ENCODE measurements around the gene GRIA3. TPM values are rescaled to one million over a fixed set of nuclear protein-coding genes. Genes with fewer than 3 reads are reported as not detected.

Gene GRIA3
- total RNA-seq, 1 donor from 2014 or later, result 4.6 TPM

- Histone ChIP-seq H3K4me1 (peaks cover 3% of the 10 kb centered on the region), H3K4me3 (no peak overlapping the region), H3K36me3 (no peaks in the 10 kb centered on the region), H3K9ac (no peak overlapping the region), H3F3A (ENCODE audit: low read depth) (no peaks in the 10 kb centered on the region), H3K27ac (no peak overlapping the region), H3K9me3 (ENCODE audit: low read depth) (peaks cover 2% of the 10 kb centered on the region), H4K20me1 (ENCODE audit: low read depth) (no peaks in the 10 kb centered on the region), H3K4me2 (no peak overlapping the region), H3K79me2 (ENCODE audit: low read depth) (no peaks in the 10 kb centered on the region), H2AFZ (replicated peaks) (no peak overlapping the region), H3K27me3 (no peaks in the 10 kb centered on the region)
- Mint-ChIP-seq H3K4me1 (peaks cover 10% of the 10 kb centered on the region), H3K4me3 (no peak overlapping the region), H3K27me3 (ENCODE audit: insufficient read depth, low read depth) (peaks cover 2% of the 10 kb centered on the region), H3K27ac (no peak overlapping the region), H3K36me3 (no peaks in the 10 kb centered on the region), H3K9me3 (no peaks in the 10 kb centered on the region)
- DNase-seq (ENCODE audit: low spot score), result no peak
- TF ChIP-seq CTCF (IDR thresholded peaks at IDR 0.05), result no peak
- no peak for TF ChIP-seq EZH2phosphoT487 (IDR thresholded peaks at IDR 0.05)
- no peak for TF ChIP-seq EZH2 (IDR thresholded peaks at IDR 0.05)
These were observed 31.5 kb downstream of the GRIA3 start for GRCh38 chrX:123215397-123216089.

GRCh38 chrX:123217077-123217476 lies 33.0 kb downstream of the GRIA3 start:
- no peak overlapping the region for H3K4me2 ChIP-seq
- no peak overlapping the region for H3K27ac Mint-ChIP-seq

GRCh38 chrX:123217728-123218127 lies 33.6 kb downstream of the GRIA3 start:
- Histone ChIP-seq H3K79me2 (ENCODE audit: low read depth) (no peaks in the 10 kb centered on the region), H3F3A (ENCODE audit: low read depth) (no peaks in the 10 kb centered on the region), H3K9ac (no peak overlapping the region), H2AFZ (replicated peaks) (no peak overlapping the region), H3K4me3 (no peak overlapping the region), H3K27ac (no peak overlapping the region), H3K9me3 (ENCODE audit: low read depth) (peaks cover 2% of the 10 kb centered on the region), H3K27me3 (no peaks in the 10 kb centered on the region), H3K4me2 (no peak overlapping the region), H3K4me1 (peaks cover 3% of the 10 kb centered on the region), H4K20me1 (ENCODE audit: low read depth) (no peaks in the 10 kb centered on the region), H3K36me3 (no peaks in the 10 kb centered on the region)
- TF ChIP-seq CTCF (IDR thresholded peaks at IDR 0.05) (no peak), EZH2phosphoT487 (IDR thresholded peaks at IDR 0.05) (no peak), EZH2 (IDR thresholded peaks at IDR 0.05) (no peak)
- DNase-seq (ENCODE audit: low spot score), result no peak
- H3K9me3 Mint-ChIP-seq, result no peaks in the 10 kb centered on the region
- no peak overlapping the region for H3K4me3 Mint-ChIP-seq
- peaks cover 2% of the 10 kb centered on the region for H3K27me3 Mint-ChIP-seq (ENCODE audit: insufficient read depth, low read depth)
- no peak overlapping the region for H3K27ac Mint-ChIP-seq
- H3K36me3 Mint-ChIP-seq, result no peaks in the 10 kb centered on the region
- peaks cover 11% of the 10 kb centered on the region for H3K4me1 Mint-ChIP-seq

More at GRCh38 chrX:123217077-123217476, 33.0 kb downstream of the GRIA3 start:
- Histone ChIP-seq H3K36me3 (no peaks in the 10 kb centered on the region), H3K79me2 (ENCODE audit: low read depth) (no peaks in the 10 kb centered on the region), H3K27me3 (no peaks in the 10 kb centered on the region), H3K9me3 (ENCODE audit: low read depth) (peaks cover 2% of the 10 kb centered on the region), H3K27ac (no peak overlapping the region), H4K20me1 (ENCODE audit: low read depth) (no peaks in the 10 kb centered on the region), H3K9ac (no peak overlapping the region), H2AFZ (replicated peaks) (no peak overlapping the region), H3K4me3 (no peak overlapping the region), H3F3A (ENCODE audit: low read depth) (no peaks in the 10 kb centered on the region), H3K4me1 (peaks cover 3% of the 10 kb centered on the region)
- no peaks in the 10 kb centered on the region for H3K9me3 Mint-ChIP-seq
- no peak overlapping the region for H3K4me3 Mint-ChIP-seq
- peaks cover 2% of the 10 kb centered on the region for H3K27me3 Mint-ChIP-seq (ENCODE audit: insufficient read depth, low read depth)
- no peaks in the 10 kb centered on the region for H3K36me3 Mint-ChIP-seq
- DNase-seq (ENCODE audit: low spot score), result no peak
- peaks cover 11% of the 10 kb centered on the region for H3K4me1 Mint-ChIP-seq
- no peak for TF ChIP-seq EZH2 (IDR thresholded peaks at IDR 0.05)

- Histone ChIP-seq H3K9me3 (ENCODE audit: low read depth) (no peaks in the 10 kb centered on the region), H3K4me3 (no peak overlapping the region), H3K36me3 (no peaks in the 10 kb centered on the region), H3K4me1 (peaks cover 3% of the 10 kb centered on the region), H3K27me3 (no peaks in the 10 kb centered on the region), H3K4me2 (no peak overlapping the region), H3K79me2 (ENCODE audit: low read depth) (no peaks in the 10 kb centered on the region), H3K27ac (no peak overlapping the region), H3K9ac (no peak overlapping the region), H4K20me1 (ENCODE audit: low read depth) (no peaks in the 10 kb centered on the region), H3F3A (ENCODE audit: low read depth) (no peaks in the 10 kb centered on the region), H2AFZ (replicated peaks) (no peak overlapping the region)
- Mint-ChIP-seq H3K4me1 (peaks cover 11% of the 10 kb centered on the region), H3K27me3 (ENCODE audit: insufficient read depth, low read depth) (peaks cover 2% of the 10 kb centered on the region), H3K27ac (no peak overlapping the region), H3K36me3 (no peaks in the 10 kb centered on the region), H3K4me3 (no peak overlapping the region), H3K9me3 (no peaks in the 10 kb centered on the region)
- TF ChIP-seq CTCF (IDR thresholded peaks at IDR 0.05) (no peak), EZH2 (IDR thresholded peaks at IDR 0.05) (no peak), EZH2phosphoT487 (IDR thresholded peaks at IDR 0.05) (no peak)
- peak; percentile 13 for DNase-seq (ENCODE audit: low spot score)
These were observed 35.8 kb downstream of the GRIA3 start for GRCh38 chrX:123219916-123220315.

All from neural progenitor cell (in vitro differentiated cells).